Heart left ventricle (tissue), 13 donors: ENCODE measurements around the gene CDK5R1.

ENCODE experiments used
- POLR2A ChIP-seq, 2 donors: fragments of 450-650 bp; IDR thresholded peaks; one replicate each; pipeline ENCODE4 v1.6.1; 2017; ENCODE audit warnings: antibody characterized with exemption in 2 of 2, mild to moderate bottlenecking in 2 of 2, moderate library complexity in 2 of 2
- TF ChIP-seq, protein P1 (sequence below), 12 donors: fragments of 200-600 bp; sonication (generic) in 4 of 12; IDR thresholded peaks; one replicate each; pipeline versions ENCODE4 v1.5.0 to v1.8.0; 2018 to 2022; ENCODE audit warnings: antibody characterized with exemption in 12 of 12, mild to moderate bottlenecking in 5 of 12
- donor health status: ischemic (EF 13 %, LVEDD 7.1; RV severe dilation, severe dysfunction).
- donor health status: DM: no; HTN: yes; CAD: no.
- donor health status: DM: no; HTN: no; CAD: no.
- donor health status: ischemic (EF 25% LVEDD 6.9; RV normal size, moderate dysfunction).
- donor health status: ischemic (EF 25% LVEDD 5.7; RV mildly dilated, moderate dysfunction).
- donor health status: ischemic (EF 35%, LVEDD 5.7; RV mildly dilated, moderate dysfunction).
- donor health status: nonischemic (EF 11% LVEDD 7.7; RV severe dilation, severe dysfunction).
- donor health status: DM: yes; HTN: yes; CAD: no.
- donor health status: PGD.
- donor health status: ischemic (EF 29% LVEDD 5.4; RV normal size, mild dysfunction).
- donor health status: nonischemic (EF 23%, LVEDD 6.1; RV moderate dilation, normal function).

GRCh38 chr17:32515677-32516383, 29.0 kb downstream of the CDK5R1 start:
- TF ChIP-seq, protein P1, sequence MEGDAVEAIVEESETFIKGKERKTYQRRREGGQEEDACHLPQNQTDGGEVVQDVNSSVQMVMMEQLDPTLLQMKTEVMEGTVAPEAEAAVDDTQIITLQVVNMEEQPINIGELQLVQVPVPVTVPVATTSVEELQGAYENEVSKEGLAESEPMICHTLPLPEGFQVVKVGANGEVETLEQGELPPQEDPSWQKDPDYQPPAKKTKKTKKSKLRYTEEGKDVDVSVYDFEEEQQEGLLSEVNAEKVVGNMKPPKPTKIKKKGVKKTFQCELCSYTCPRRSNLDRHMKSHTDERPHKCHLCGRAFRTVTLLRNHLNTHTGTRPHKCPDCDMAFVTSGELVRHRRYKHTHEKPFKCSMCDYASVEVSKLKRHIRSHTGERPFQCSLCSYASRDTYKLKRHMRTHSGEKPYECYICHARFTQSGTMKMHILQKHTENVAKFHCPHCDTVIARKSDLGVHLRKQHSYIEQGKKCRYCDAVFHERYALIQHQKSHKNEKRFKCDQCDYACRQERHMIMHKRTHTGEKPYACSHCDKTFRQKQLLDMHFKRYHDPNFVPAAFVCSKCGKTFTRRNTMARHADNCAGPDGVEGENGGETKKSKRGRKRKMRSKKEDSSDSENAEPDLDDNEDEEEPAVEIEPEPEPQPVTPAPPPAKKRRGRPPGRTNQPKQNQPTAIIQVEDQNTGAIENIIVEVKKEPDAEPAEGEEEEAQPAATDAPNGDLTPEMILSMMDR (IDR thresholded peaks at IDR 0.05), result no peak
- no peak for TF ChIP-seq POLR2A (IDR thresholded peaks at IDR 0.05)
